Endothelial cell of hepatic sinusoid (primary cell): Measurements from ENCODE around the gene ASF1B.

ENCODE experiments used
- in situ Hi-C: cut with HindIII; loops from 2 replicates; pipeline ENCODE4 v1.10.0; 2017; ENCODE audit warnings: low sequenced_read_pairs

The ASF1B gene

DNA sequence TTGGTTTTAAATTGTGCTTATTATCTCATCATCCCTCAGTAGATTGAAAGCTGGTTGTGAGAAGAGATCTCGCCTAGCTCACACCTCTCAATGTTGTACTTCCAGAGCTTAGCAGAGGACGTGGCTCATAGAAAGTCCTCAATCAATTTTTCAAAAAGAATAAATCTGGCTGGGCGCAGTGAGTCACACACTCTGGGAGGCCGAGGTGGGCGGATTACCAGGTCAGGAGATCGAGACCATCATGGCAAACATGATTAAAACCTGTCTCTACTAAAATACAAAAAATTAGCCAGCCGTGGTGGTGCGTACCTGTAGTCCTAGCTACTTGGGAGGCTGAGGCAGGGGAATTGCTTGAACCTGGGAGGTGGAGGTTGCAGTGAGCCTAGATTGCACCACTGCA, 4.7 kb upstream of the ASF1B start:
- in situ Hi-C loops, result no loop called here

GRCh38 chr19:14139944-14140343, 3.6 kb upstream of the ASF1B start:
- in situ Hi-C loops, result loop anchor here (5.0 to 10.0 kb wide), 4 partner anchors 63 to 272 kb away; no protein-coding TSS in a partner anchor

- in situ Hi-C loops, result loop anchor here (5.0 to 10.0 kb wide), 4 partner anchors 61 to 274 kb away; no protein-coding TSS in a partner anchor
Measured at GRCh38 chr19:14138576-14139265, 2.3 kb upstream of the ASF1B start.

DNA sequence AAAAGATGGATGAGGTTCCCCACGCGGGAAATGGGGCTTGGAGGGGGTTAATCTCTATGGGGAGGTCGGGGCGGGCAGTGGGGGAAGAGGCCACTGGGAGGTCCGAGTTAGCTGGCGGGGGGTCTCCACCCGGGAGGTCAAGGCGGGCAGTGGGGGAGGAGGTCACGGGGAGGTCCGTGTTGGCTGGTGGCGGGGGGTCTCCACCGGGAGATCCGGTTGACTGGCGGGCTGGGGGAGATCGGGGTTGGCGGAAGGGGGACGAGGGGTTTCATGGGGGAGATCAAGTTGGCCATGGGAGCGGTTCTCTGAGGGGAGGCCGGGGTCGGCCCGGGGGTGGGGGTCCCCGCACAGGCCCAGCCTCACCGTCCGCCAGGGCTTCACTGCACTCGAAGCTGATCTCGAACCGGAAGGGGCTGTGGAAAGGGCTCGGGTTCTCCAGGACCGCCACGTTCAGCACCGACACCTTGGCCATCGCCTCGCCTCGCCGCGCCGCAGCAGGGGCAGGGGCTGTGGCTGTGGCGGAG, 342 bp downstream of the ASF1B start:
- in situ Hi-C loops, result loop anchor here (5.0 to 10.0 kb wide), 4 partner anchors 59 to 276 kb away; no protein-coding TSS in a partner anchor

GRCh38 chr19:14135355-14135754, 1.0 kb downstream of the ASF1B start:
- in situ Hi-C loops, result loop anchor here (5.0 to 10.0 kb wide), 4 partner anchors 58 to 277 kb away; no protein-coding TSS in a partner anchor

GRCh38 chr19:14127929-14128509, 8.4 kb downstream of the ASF1B start:
- in situ Hi-C loops, result no loop called here

GRCh38 chr19:14127176-14127575, 9.2 kb downstream of the ASF1B start:
- in situ Hi-C loops, result no loop called here

DNA sequence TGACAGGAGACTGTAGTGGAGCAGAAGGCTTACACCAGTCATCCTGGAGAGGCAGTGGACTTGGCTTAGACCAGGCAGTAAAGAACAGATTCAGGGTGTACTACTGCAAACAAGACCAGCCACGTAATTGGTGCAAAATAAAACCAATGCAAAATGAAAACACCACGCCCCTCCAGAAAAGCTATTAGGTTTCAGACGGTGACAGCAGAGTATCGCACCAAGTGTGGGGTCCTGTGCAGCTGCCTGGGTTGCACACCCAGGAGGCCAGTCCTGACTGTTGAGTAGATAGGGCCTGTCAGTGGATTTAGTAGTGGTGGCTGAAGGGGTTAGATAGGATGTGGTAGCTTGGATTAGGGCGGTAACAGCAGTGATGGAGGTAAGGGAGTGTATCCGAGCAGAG, 13.5 kb downstream of the ASF1B start:
- in situ Hi-C loops, result no loop called here

GRCh38 chr19:14120497-14120780, 15.9 kb downstream of the ASF1B start:
- in situ Hi-C loops, result no loop called here

DNA sequence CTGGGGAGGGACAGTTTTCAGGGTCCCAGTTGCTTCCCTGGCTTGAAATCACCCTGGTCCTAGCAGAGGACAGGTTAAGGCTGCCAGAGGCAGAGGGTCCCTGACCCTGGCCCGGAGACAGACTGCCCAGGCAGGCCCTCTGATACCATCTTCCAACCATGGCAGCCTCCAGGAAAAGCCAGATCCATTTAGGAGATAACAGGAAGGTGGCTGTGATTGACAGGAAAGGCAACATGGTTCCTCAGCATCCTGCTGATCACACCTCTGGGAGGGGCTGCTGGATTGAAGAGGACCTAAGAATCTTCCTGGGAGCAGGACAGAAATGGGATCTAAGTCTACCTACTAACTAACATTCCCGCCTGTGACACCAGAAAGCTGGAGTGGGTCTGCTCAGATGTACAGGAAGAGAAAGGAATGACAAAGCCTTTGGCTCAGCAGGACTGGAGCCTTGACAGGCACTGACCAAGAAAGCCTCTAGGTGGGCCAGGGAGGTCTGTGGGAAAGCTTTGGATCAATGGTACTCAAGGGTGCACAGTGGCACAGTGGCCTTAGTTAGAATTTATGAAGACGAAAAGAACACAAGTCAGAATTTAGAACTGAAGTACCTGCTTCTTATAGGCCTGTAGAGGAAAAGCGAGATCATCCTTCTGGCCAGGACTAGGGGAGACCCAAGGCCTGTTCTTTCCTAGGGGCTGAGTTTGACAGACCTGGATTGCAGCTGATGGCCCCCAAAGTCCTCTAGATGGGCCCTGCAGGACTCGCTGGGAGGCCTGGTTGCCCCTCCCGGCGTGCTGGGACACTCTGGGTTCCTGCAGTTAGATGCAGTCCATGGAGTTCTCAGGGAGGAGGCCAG, 16.5 kb downstream of the ASF1B start:
- in situ Hi-C loops, result no loop called here

- in situ Hi-C loops, result no loop called here
Measured at GRCh38 chr19:14119146-14119545, 17.2 kb downstream of the ASF1B start.

DNA sequence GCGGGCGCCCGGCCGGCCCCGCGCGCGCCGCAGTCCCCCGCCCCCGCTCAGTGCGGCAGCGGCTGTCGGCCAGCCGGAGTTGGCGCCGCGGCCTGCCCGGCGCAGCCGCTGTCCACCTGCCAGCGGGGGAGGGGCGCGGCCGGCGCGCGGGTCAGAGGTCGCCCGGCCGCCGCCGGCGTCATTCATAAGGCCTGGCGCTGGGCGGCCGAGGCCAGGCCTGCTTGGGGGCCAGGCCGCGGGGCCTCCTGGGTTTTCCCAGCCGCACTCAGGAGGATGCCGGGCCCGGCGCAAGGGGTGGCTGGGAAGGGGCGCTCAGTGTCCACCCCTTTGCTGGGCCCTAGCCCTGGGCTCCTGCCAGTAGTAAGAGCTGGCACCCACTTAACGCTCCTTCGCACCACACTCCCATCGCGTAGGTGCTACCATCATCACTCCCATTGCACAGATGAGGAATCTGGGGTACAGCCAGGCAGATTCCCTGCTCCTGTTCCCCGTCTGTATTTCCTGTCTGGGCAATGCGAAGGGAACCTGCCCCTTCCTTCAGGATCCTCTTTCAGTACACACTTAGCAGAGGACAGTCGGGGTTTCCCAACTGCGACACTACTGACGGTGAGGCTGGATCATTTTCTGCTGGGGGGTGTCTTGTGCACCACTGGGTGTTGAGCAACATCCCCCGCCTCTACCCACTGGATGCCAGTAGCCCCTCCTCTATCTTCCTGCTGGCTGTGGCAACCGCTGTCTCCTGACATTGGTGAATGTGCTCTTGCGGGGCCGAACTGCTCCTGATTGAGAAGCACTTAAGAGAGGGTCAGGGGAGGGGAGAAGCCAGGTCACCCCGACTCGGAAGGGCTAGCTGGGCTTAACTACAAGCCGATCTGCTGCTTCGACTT, 18.0 kb downstream of the ASF1B start:
- in situ Hi-C loops, result no loop called here

DNA sequence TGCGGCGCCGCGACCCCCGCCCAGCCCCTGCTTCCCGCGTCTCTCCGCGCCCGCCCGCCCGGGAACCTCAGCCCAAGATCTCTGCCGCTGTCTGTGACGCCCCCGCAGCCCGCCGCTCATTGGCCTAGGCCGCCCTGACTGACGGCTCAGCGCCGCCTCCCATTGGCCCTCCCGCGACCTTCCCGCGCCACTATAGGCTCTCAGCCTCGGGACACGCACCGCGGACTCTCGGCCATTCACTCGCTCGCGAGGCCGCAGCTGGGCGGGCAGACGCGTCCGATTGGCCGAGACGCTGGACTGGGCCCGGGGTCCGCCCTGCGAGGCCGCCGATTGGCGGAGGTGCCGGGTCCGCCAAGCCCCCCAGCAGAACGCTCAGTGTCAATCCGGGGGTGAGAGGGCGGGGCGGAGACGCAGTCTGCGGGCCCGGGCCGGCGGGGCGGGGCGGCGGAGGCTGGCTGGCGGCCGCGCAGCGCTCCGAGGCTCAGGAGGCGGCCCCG, 18.7 kb downstream of the ASF1B start, which contains the start of gene PRKACA:
TSS of gene PRKACA (minus strand) at position 95 of the 497 bp plus-strand sequence. CDS start 215 bp downstream, outside the sequence.
- in situ Hi-C loops, result no loop called here

DNA sequence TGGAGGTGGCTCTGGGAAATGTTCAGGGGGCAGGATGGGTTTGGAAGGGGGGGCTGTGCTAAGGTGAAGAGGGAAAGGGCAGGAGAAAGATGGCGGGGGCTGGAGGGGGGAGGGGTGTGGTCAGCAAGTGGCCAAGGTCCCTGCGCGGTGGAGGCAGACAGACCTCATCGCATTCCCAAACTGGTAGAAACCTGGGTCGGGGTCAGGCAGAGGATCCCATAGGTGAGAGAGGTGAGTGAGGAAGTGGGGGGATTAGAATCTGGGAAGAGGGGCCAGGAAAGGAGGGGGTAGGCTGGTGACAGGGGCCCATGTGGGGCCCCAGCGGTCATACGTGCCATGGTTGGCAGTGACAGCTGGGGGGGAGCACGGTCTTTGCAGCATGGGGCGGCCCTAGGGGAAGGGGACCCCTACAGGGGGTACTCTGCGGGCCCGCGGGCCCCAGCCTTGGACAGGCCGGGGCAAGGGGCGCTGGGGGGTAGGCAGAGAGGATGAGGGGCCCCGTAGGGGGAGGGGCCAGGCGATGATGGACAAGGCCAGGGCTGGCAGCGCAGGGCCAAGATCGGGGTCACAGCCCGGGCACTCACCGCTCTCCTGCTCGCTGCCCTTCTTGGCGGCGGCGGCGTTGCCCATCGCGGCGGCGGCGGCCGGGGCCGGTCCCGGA, 19.3 kb downstream of the ASF1B start:
- in situ Hi-C loops, result no loop called here

DNA sequence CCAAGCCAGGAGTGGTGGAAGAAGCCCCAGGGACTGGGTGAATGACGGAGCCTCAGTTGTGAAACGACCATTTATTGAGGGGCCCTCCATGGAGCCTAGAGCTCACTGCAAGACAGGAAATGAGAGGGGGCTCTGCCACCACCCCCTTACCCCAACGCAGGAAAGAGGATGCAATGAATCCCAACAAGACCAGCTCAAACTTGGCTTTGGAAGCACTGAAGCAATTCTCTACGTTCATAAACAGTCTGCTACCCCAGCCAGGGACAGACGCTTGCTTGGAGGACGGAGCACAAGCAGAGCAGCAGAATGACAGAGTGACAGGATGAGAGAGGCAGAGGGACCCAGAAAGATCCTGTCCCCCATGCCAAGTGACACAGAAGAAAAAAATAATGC, 19.9 kb downstream of the ASF1B start:
- in situ Hi-C loops, result no loop called here

DNA sequence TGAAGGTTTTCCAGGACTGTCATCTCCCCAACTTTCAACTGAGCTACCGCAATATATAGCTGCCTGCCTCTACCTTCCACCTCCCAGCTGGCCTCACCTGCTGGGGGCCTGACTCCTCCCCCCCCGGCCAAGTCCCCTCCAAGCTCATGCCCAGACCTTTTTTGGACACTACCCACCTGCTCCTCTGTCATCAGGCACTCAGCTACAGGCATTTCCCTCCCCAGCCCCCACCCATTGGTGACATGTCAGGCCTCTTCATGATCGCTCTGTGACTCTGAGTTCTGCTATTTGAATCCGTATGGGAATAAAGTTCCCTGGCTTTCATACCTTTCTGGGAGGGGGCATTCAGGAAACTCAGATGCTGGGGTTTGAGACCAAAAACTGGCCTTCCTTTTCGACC, 20.6 kb downstream of the ASF1B start:
- in situ Hi-C loops, result no loop called here

DNA sequence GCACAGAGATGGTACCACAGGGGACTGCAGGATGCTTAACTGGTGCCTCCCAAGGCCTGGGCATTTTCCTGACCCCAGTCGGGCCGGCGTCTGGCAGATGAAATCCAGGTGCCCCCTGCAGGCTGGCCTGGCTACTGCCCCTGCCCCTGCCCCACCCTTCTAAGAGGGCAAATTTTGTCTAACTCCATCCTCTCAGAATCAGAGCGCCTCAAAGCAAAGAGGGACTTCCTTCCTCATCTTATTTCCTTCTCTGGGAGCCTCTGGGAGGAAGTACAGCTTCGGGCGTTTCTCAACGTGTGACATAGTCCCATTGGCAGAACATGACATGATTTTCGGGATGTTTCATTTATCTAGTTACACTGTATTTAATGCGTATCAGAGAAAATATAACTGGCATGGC, 21.5 kb downstream of the ASF1B start:
- in situ Hi-C loops, result no loop called here

DNA sequence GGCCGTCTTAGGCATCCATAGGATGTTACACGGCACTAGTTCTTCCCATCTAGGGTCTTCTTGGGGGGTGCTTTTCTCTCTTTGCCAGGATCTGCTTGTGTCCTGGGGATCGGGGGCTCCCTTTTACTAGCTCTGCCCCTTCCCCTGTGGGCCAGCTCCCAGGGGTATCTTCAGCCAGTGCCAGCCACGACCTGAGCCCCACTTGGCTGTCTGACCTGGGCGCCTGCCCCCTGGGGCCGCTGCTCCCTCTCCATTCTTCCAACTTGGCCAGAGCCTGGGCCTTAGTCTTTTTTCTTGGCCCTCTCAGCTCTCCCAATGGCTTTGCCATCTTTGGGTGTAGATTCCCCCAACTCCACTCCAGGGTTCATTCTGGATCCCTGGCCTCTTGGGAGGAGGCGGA, 21.9 kb downstream of the ASF1B start:
- in situ Hi-C loops, result no loop called here

DNA sequence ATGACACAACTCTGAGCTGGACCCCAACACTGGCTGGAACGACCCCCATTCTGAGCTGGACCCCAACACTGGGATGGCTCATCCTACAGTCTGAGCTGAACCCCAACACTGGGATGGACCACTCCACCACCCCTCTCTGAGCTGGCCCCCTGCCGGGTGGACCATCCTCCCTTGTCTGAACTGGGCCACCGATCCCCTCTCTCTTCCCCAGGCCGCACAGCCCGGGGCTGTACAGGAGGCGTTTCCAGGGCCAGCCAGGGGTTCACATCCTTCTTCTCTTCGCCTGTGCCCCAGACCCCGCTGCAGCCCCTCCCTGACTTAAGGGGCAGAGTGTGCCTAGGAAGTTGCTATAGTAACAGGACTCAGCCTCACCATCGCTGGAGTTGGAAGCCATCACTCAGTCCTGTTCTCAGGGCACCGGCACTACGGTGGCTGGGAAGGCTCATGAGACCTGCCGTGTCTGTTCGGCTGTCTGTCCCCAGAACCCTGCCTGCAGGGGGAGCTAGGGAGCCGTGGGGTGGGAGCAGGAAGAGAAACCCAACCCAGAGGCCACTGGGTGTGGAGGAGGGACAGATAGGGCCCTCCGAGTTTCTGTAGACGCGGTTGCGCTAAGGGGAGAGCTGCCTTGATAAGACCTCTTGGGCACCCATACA, 22.5 kb downstream of the ASF1B start:
- in situ Hi-C loops, result no loop called here
